Measurements from ENCODE around the gene ANKRD13B. TPM values are rescaled to one million over a fixed set of nuclear protein-coding genes. Genes with fewer than 3 reads are reported as not detected.

ANKRD13B gene
- total and polyA plus RNA-seq, 3 donors from 2014 or later: 32.8 to 59.8 (median 48.8) TPM

- no peaks in the 10 kb centered on the region for H3K27me3 ChIP-seq
- H3K36me3 ChIP-seq (ENCODE audit: low read depth, missing control alignments): no peaks in the 10 kb centered on the region
- DNase-seq: no peak
- 95 to 98% methylated on average over 3 of the region's 3 CpGs for WGBS, 2 donors
- H3K9me3 ChIP-seq: no peaks in the 10 kb centered on the region
- no peak overlapping the region for H3K27ac ChIP-seq
- no peak overlapping the region for H3K4me3 ChIP-seq
- intact Hi-C loops (cut with DNase I; ENCODE audit: low total_unique reads): no loop called here
- peaks cover 6% of the 10 kb centered on the region for H3K4me1 ChIP-seq
- TF ChIP-seq POLR2A (IDR thresholded peaks at IDR 0.05): no peak
- no peak for TF ChIP-seq CTCF (IDR thresholded peaks at IDR 0.05)
These were observed 29.1 kb upstream of the ANKRD13B start for GRCh38 chr17:29563816-29564215.

GRCh38 chr17:29565643-29566472 is 27.1 kb upstream of the ANKRD13B start:
- Histone ChIP-seq H3K36me3 (ENCODE audit: low read depth, missing control alignments) (no peaks in the 10 kb centered on the region), H3K9me3 (no peaks in the 10 kb centered on the region), H3K27ac (peak overlapping the region; percentile 52 to 90), H3K4me3 (peak overlapping the region; percentile 71 to 82), H3K4me1 (peaks cover 6% of the 10 kb centered on the region), H3K27me3 (no peaks in the 10 kb centered on the region)
- no peak for TF ChIP-seq POLR2A (IDR thresholded peaks at IDR 0.05)
- TF ChIP-seq CTCF (IDR thresholded peaks at IDR 0.05): no peak
- intact Hi-C loops (cut with DNase I; ENCODE audit: low total_unique reads): no loop called here
- WGBS, 2 donors: 32 to 61% methylated on average over 15 to 37 of the region's 55 CpGs
- peak; percentile 26 for DNase-seq

- intact Hi-C loops (cut with DNase I; ENCODE audit: low total_unique reads): no loop called here
- TF ChIP-seq CTCF (IDR thresholded peaks at IDR 0.05) (no peak), POLR2A (IDR thresholded peaks at IDR 0.05) (no peak)
- peak; percentile 56 for DNase-seq
- Histone ChIP-seq H3K9me3 (no peaks in the 10 kb centered on the region), H3K4me1 (peaks cover 3% of the 10 kb centered on the region), H3K27me3 (no peaks in the 10 kb centered on the region), H3K27ac (peak within 1 kb of the TSS; percentile 74 to 90), H3K36me3 (ENCODE audit: low read depth, missing control alignments) (no peaks in the 10 kb centered on the region), H3K4me3 (peak within 1 kb of the TSS; percentile 71 to 82)
- WGBS, 2 donors: 7 to 26% methylated on average over 11 to 40 of the region's 94 CpGs
These were observed 26.2 kb upstream of the ANKRD13B start, which contains the start of gene ABHD15 for GRCh38 chr17:29566473-29567303. TSS of gene ABHD15 (minus strand) at chr17:29567037. CDS start at chr17:29566966, 71 bp downstream.

- TF ChIP-seq CTCF (IDR thresholded peaks at IDR 0.05) (no peak), POLR2A (IDR thresholded peaks at IDR 0.05) (no peak)
- intact Hi-C loops (cut with DNase I; ENCODE audit: low total_unique reads): no loop called here
- peaks cover 5% of the 10 kb centered on the region for H3K4me1 ChIP-seq
- peak overlapping the region; percentile 71 to 82 for H3K4me3 ChIP-seq
- peak overlapping the region in 1 of 2 donors; percentile 90 for H3K27ac ChIP-seq
- WGBS, 2 donors: 1% methylated on average over 18 of the region's 27 CpGs; no CpG with 5 or more reads in 1 of the 2 donors
- H3K9me3 ChIP-seq: no peaks in the 10 kb centered on the region
- H3K36me3 ChIP-seq (ENCODE audit: low read depth, missing control alignments): no peaks in the 10 kb centered on the region
- no peak for DNase-seq
- H3K27me3 ChIP-seq: no peaks in the 10 kb centered on the region
These were observed 25.7 kb upstream of the ANKRD13B start for GRCh38 chr17:29567304-29567553.
